HG03442 (cell line): ENCODE data around the gene SLC6A6.

ENCODE experiments used
- ATAC-seq: cut with Tn5 transposase; IDR thresholded peaks from one replicate; pipeline ENCODE4 v1.9.1; 2021; ENCODE audit warnings: mild to moderate bottlenecking, moderate library complexity; ENCODE audit not compliant: unreplicated experiment

Gene SLC6A6

GRCh38 chr3:14481018-14481645 is 78.7 kb downstream of the SLC6A6 start:
- no peak for ATAC-seq

GRCh38 chr3:14481646-14482036 is 79.2 kb downstream of the SLC6A6 start:
- ATAC-seq, result no peak

DNA sequence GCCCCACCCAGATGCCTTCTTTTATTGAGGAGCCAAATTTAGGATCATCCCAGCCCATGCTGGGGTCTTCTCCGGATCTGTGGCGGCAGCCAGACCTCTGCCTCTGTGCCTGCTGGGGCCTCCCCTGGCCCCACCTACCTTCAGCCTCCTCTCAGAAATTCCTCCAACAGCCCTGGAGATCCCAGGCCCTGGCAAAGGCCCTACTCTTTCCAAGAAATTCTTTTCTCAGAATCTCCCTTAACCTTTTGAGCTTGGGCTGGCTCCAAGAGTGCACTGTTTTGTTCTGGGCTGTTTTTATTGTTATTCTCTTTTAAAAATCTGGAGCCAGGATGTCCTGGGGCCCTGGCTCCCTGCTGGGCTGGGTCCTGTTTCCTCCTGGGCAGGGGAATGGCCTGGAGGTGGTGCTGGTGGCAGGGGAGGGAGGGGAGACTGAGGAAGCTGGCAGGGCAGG is 79.9 kb downstream of the SLC6A6 start:
- no peak for ATAC-seq

DNA sequence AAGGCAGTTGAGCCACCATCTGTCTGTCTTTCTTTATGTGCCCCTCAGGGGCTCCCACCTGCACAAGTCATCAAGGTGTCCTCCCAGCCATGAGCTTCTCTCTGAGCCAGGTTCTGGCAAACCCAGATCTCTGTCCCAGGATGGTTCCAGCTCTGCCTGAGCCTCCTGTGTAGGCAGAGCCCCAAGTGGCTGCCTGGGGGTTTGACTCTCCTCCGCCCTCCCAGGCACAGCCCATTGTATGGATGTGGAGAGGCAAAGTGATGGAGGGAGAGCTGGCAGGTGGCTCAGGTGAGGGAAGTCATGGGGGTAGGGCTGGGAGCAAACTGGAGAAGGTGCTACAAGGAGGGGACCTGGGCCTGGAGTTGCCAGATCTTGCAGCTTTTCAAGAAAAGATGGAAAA is 80.9 kb downstream of the SLC6A6 start:
- no peak for ATAC-seq

DNA sequence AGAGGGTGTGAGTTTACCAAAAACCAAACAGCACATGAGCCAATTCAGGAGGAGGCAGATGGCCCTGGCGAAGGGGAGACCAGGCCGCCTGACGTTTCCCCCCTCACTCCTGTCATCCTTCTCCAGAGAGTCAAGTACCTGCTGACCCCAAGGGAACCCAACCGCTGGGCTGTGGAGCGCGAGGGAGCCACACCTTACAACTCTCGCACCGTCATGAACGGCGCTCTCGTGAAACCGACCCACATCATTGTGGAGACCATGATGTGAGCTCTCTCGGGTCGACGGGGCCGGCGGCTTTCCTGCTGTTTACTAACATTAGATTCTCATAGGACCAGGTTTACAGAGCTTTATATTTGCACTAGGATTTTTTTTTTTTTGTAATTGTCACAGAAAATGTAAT is 82.3 kb downstream of the SLC6A6 start:
- no peak for ATAC-seq

DNA sequence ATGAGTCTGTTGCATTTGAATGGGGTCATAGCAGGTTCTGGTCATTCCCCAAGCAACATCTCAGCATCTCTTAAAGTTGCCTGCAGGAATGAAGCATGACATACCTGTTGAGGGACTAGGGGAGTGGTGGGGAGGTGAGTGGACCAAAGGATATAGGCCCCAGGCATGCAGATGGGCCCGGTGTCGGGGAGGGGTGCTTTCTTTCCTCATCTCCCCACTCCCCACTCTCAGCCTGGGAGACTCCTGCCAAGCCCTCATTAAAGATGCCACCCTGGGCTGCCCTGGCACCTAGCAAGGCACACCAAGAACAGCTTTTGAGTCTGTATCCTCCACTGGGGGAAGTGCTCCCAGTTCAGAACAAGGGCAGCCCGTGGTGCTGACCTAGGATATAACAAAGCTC is 83.6 kb downstream of the SLC6A6 start:
- ATAC-seq, result no peak

GRCh38 chr3:14486460-14486859 is 84.1 kb downstream of the SLC6A6 start:
- ATAC-seq, result no peak

- no peak for ATAC-seq
Measured at GRCh38 chr3:14487086-14487485, 84.7 kb downstream of the SLC6A6 start.

- no peak for ATAC-seq
Measured at GRCh38 chr3:14487821-14488220, 85.4 kb downstream of the SLC6A6 start.

DNA sequence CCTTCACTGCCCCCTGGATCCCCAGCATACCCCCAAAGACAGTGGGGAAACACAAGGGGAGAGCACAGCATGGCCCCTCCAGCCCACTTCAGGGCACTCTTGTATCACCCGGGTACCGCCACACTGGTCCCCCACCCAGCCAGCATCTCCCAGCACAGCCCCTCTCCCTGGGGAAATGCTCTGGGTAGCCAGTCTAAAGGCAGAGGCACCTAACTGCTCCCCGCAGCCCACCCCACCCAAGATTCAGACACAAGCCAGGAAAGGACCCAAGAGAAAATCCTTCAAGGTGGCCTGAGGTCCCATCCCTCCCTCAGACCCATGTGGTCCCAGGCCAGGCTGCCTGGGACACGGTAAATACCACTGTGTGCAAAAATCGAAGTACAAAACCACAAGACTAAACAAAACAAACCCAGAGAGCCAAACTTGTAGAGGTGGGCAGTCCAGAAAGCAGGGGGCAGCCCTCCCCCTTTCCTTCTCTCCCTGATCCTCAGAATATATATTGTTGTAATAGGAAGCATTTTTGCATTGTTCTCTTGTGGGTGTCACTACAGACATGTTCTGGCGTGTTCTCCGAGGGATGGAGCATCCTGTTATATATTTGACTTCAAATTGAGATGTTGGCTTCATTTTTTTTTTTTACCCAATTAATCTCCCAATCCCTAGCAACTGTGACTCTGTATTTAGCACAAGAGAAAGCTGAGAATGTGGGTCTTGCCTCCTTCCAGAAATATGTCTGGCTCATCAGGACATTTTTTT is 86.1 kb downstream of the SLC6A6 start:
- ATAC-seq, result no peak

GRCh38 chr3:14489641-14490040 is 87.2 kb downstream of the SLC6A6 start:
- ATAC-seq, result no peak

GRCh38 chr3:14490255-14490654 is 87.8 kb downstream of the SLC6A6 start:
- no peak for ATAC-seq

DNA sequence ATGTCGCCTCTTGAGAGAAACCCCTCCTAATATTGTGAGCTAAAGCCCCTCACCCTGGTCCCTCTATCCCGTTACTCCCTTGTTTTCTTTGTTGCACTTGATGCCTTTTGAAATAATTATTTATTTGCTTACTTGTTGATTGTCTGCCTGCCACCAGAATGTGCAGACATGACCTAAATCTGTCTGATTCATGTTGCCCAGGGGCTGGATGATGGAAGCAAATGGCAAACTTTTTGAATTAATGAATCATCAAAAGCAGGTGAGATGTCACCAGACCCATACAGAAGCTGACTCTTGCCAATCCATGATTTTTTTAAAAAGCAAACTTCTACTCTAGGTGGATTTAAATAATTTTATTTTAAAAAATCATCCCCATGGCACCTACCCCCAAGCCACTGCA is 88.4 kb downstream of the SLC6A6 start:
- no peak for ATAC-seq

- ATAC-seq, result no peak
Measured at GRCh38 chr3:14491396-14492190, 89.2 kb downstream of the SLC6A6 start.

DNA sequence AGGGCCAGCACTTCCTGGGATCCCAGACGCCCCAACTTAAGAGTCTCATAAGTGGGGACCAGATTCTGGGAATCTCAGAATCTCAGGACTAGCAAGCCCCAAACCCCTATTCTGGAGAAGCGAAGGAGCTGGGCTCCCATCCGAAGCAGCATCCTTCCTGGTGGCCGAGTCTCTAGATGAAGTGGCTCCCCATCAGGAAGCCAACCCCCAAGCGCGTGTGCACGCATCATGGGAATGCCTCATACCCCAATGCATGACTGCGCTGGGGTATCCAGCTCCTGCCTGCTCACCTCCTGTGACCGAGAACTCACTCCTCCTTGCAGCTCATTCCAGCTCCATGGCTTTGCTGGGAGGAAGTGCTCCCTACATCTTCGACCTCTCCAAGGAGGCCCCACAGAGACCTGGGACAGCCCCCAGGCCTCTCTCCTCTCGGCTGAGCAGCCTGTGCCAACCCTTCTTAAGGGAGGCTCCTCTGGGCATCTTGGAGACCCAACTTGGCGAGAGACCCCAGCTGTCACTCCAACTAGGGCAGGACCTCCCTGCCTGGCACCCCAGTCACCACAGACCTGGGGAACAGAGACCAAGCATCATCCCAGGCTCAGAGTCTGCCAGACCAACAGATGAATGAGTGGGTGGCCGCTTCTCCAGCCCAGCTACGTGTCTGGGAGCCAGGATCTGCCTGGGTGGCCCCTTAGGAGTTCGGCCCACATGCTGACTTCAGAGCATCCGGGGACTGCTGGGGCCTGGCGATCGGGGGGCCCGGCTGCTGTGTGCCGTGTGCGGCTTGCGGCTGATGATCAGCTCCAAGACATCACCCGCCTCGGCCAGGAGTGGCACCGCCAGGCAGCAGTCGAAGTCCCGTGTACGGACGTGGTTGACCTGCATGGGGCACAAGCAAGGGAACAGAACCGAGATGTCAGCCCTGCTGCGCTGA is 90.8 kb downstream of the SLC6A6 start:
- ATAC-seq, result no peak

DNA sequence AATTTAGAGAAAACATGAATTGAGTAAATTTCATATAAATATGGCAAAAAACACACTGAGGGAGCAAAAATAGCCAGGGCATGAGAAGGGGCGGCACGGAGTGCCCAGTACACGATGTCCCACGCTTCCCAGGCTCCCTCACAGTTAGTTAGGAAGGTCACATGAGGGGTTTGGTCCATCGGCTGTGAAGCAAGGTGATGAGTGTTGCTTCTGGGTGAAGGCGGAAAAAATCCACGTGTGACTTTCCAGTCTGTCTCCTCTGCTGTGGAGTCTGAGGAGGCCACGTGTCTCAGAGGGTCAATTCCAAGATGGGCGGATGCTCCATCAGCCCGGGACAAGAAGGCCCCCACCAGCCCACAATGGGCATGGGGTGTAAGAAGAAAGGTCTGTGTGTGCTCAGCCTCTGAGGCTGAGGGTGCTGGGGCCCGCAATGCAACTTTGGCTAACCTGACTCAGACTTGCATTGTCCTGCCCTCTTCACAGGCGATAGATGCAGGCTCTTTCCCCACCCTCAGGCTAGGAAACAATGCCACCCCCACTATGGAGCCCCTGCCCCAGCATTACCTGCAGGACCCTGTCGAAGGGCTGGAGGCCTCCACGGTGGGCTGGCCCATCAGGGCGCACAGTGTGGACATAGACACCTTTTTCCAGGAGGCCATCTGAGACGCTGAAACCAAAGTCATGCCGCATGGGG is 92.0 kb downstream of the SLC6A6 start:
- ATAC-seq, result no peak

GRCh38 chr3:14494973-14495300 is 92.5 kb downstream of the SLC6A6 start:
- no peak for ATAC-seq

GRCh38 chr3:14496351-14496750 is 93.9 kb downstream of the SLC6A6 start:
- ATAC-seq, result no peak

DNA sequence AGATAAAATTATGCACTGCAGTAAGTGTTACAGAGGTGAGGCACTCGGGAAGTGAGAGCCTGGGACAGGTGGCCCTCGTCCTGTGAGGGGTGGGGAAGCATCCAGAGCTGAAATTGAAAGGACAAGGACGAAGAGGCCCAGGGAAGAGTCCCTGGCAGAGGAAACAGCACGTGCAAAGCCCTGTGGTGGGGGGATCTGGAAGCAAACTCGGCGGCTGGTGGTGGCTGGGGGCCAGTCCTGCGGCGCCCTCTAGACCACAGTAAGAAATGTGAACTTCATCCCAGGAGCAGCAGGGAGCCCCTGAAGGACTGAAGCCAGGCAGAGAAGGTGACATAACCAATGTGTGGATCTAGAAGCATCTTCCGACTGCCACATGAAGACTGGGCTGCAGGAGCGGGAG is 94.9 kb downstream of the SLC6A6 start:
- no peak for ATAC-seq

GRCh38 chr3:14502472-14502871 is 100.1 kb downstream of the SLC6A6 start:
- no peak for ATAC-seq
